Glutamatergic neuron (in vitro differentiated cells): Measurements from ENCODE around the gene CRIP1. TPM values are rescaled to one million over a fixed set of nuclear protein-coding genes. Genes with fewer than 3 reads are reported as not detected.

Source experiments
- DNase-seq: peaks from one replicate; pipeline ENCODE4 v3.0.0; 2022
- H3K27ac Mint-ChIP-seq: one replicate; pipeline ENCODE4 v1.8.0; 2020; ENCODE audit warnings: mild to moderate bottlenecking, mixed read lengths, inconsistent platforms; ENCODE audit not compliant: unreplicated experiment
- H3K27me3 Mint-ChIP-seq: one replicate; pipeline ENCODE4 v1.8.0; 2020; ENCODE audit warnings: mild to moderate bottlenecking, moderate library complexity, mixed read lengths, inconsistent platforms; ENCODE audit not compliant: unreplicated experiment
- H3K36me3 Mint-ChIP-seq: one replicate; pipeline ENCODE4 v1.8.0; 2020; ENCODE audit warnings: mild to moderate bottlenecking, mixed read lengths, inconsistent platforms; ENCODE audit not compliant: unreplicated experiment
- H3K4me1 Mint-ChIP-seq: one replicate; pipeline ENCODE4 v1.8.0; 2020; ENCODE audit warnings: mild to moderate bottlenecking, low read depth, mixed read lengths, inconsistent platforms; ENCODE audit not compliant: unreplicated experiment
- H3K4me3 Mint-ChIP-seq: one replicate; pipeline ENCODE4 v1.8.0; 2020; ENCODE audit warnings: mild to moderate bottlenecking, mixed read lengths, inconsistent platforms; ENCODE audit not compliant: unreplicated experiment
- H3K9me3 Mint-ChIP-seq: one replicate; pipeline ENCODE4 v1.8.0; 2020; ENCODE audit warnings: mild to moderate bottlenecking, moderate library complexity, mixed read lengths, inconsistent platforms; ENCODE audit not compliant: unreplicated experiment
- CTCF ChIP-seq: fragments of 200-600 bp; sonication (generic); IDR thresholded peaks from one replicate; pipeline ENCODE4 v1.5.0; 2021; ENCODE audit not compliant: partially characterized antibody, unreplicated experiment
- total RNA-seq: library from RNA; stranded (reverse); fragmentation: NEBNext Ultra II Directional; extraction: Animal tissue kit (Norgen Biotek cat#: 25700); gene quantifications from one replicate; pipeline ENCODE4 v1.2.1, GENCODE V29; 2021; ENCODE audit not compliant: unreplicated experiment

The CRIP1 gene
- total RNA-seq, 1 donor from 2014 or later = 49.3 TPM

DNA sequence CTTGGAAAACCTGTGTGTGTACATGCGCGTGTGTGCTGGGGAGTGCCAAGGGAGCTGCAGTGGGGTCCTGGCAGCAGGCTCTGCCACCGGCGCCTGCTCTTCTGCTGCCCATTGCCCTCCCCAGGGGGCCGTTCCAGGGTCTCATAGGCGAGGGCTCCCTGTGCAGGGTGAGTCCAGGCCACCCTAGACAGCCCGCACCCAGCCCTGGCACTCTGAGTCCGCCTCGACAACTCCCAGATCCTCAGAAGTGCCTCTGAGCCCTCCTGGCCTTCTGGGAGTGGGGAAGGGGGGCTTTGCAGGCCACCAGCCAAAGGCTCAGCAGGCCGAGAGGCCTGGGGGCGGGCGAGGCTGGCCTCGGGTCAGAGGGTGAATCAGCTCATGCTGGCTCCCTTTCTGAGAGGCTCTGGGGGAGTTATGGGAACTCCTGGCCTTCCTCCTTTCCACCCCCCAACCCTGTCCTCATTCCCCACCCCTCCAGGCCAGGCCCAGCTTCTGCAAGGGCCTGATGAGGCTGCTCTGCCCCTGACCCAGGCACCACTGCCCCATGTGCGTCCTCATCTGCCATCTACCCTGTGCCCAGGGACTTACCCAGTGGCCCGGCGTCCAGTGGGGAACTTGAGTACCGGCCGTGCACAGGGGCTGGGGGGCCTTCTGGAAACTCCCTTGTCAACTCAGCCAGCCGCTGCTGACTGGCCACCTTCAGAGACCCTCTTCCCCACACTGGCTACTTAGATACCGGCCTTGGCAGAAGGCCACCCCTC, 2.3 kb downstream of the CRIP1 start:
- H3K27me3 Mint-ChIP-seq = peaks cover 24% of the 10 kb centered on the region
- H3K27ac Mint-ChIP-seq = no peak overlapping the region
- no peak for TF ChIP-seq CTCF
- peaks cover 5% of the 10 kb centered on the region for H3K9me3 Mint-ChIP-seq
- H3K4me1 Mint-ChIP-seq = peaks cover 4% of the 10 kb centered on the region
- no peaks in the 10 kb centered on the region for H3K36me3 Mint-ChIP-seq
- no peak for DNase-seq
- H3K4me3 Mint-ChIP-seq = no peak overlapping the region

GRCh38 chr14:105489542-105490266, 3.0 kb downstream of the CRIP1 start:
- Mint-ChIP-seq H3K27ac (no peak overlapping the region), H3K9me3 (peaks cover 5% of the 10 kb centered on the region), H3K4me1 (peaks cover 2% of the 10 kb centered on the region), H3K4me3 (peak overlapping the region; percentile 79), H3K36me3 (no peaks in the 10 kb centered on the region), H3K27me3 (peaks cover 19% of the 10 kb centered on the region)
- DNase-seq = peak; percentile 83
- TF ChIP-seq CTCF = peak; percentile 20

DNA sequence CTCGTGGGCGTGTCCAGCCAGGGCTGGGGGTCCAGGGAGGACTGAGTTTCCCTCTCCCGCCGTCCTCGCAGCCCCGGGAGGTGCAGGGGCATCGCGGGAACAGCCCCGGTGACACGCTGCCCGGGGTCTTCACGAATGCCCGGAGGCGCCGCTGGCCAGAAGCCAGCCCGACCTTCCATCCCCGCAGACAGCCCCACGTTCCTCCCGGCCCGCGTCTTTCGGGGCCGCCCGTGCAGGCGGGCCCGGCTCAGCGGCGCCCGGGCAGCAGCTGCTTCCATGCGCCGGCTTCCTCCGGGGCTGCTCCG, 3.5 kb downstream of the CRIP1 start:
- H3K36me3 Mint-ChIP-seq = no peaks in the 10 kb centered on the region
- no peak overlapping the region for H3K4me3 Mint-ChIP-seq
- H3K27me3 Mint-ChIP-seq = peaks cover 18% of the 10 kb centered on the region
- no peak for DNase-seq
- TF ChIP-seq CTCF = no peak
- H3K27ac Mint-ChIP-seq = no peak overlapping the region
- peaks cover 2% of the 10 kb centered on the region for H3K4me1 Mint-ChIP-seq
- peaks cover 5% of the 10 kb centered on the region for H3K9me3 Mint-ChIP-seq

DNA sequence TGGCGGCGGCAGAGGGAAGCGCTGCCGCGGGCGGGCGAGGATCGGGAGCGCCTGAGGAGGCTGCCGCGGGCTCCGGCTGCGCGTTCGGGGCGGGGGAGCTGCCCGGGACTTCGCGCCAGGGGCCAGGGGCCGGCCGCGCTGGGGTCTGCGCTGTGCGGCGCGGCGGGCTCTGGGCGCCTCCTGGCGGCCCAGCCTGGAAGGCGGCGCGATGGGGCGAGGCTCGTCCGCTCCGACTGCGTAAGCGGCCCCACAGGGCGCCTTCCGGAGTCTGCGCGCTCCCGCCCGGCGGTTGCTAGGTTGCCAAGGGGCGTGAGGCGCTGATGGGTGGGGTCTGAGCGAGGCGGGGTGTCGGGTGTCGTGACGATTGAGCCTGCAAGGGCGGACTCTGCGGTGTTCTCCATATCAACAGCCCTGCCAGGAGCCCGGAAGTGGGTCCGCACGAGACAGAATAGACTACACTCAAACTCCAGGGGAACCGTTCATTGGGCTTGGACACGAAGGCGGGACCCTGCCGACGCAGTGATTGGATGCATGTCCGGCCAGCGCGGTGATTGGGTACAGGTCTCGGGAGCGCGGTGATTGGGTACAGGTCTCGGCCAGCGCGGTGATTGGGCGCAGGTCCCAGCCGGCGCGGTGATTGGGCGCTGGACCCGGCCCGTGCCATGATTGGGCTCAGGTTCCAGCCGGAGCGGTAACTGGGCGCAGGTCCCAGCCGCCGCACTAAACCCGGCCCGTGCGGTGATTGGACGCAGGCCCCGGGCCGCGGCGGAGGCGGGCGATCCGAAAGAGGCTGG, 4.1 kb downstream of the CRIP1 start, which contains the start of gene TEDC1:
Gene TEDC1 (plus strand): TSS at position 675 of the 794 bp plus-strand sequence. CDS start 130 bp downstream, outside the sequence.
- Mint-ChIP-seq H3K27me3 (peaks cover 16% of the 10 kb centered on the region), H3K27ac (peak within 1 kb of the TSS; percentile 86)
- TF ChIP-seq CTCF = peak; percentile 75

More for the DNA sequence above, 4.1 kb downstream of the CRIP1 start, which contains the start of gene TEDC1:
- no peaks in the 10 kb centered on the region for H3K36me3 Mint-ChIP-seq
- DNase-seq = peak; percentile 97
- H3K4me1 Mint-ChIP-seq = peaks cover 2% of the 10 kb centered on the region
- peaks cover 5% of the 10 kb centered on the region for H3K9me3 Mint-ChIP-seq
- H3K4me3 Mint-ChIP-seq = peak within 1 kb of the TSS; percentile 86
